Measurements from ENCODE around the gene ARHGAP11A.

Gene ARHGAP11A

DNA sequence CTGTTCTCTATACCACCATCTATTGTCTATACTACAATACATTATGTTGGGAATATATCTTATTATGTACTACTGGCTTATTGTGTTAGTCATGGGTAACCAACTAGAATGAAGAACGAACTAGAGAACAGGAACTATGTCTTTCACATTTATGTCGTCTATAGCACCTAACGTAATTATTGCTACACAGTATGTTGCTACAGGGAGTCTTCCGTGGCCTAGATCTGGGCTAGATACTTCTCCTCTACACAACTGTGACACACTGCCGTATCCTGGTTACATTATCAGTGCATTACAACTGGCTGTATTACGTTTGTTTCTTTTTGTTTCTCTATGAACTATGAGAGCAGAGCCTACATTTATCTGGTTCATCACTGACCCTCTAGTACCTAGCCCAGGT, 60.2 kb downstream of the ARHGAP11A start:
- Histone ChIP-seq H3K4me1 (ENCODE audit: control insufficient read depth in 2 of 2, insufficient read depth in 1 of 2, low read depth in 1 of 2, low read length in 2 of 2) (peaks cover 2 to 3% of the 10 kb centered on the region in 2 donors), H2BK120ac (ENCODE audit: low read depth, low read length) (no peak overlapping the region), H3K36me3 (replicated peaks in 1 of 2; ENCODE audit: control insufficient read depth in 2 of 2, insufficient read depth in 2 of 2, low read length in 2 of 2) (no peaks in the 10 kb centered on the region), H2AK5ac (ENCODE audit: low read depth, low read length) (no peak overlapping the region), H4K91ac (ENCODE audit: low read depth, low read length, poor library complexity) (no peak overlapping the region), H2AFZ (ENCODE audit: low read length) (no peak overlapping the region), H3K79me1 (ENCODE audit: low read depth, low read length) (no peaks in the 10 kb centered on the region), H3K9me3 (replicated peaks in 1 of 2; ENCODE audit: control insufficient read depth in 2 of 2, insufficient read depth in 1 of 2, low read depth in 1 of 2, low read length in 2 of 2) (no peaks in the 10 kb centered on the region), H3K9ac (ENCODE audit: low read depth, low read length, poor library complexity) (no peak overlapping the region), H2BK12ac (ENCODE audit: low read length) (no peak overlapping the region), H3K27ac (replicated peaks; ENCODE audit: low read length) (no peak overlapping the region), H2BK5ac (ENCODE audit: low read length) (no peak overlapping the region), H3K23ac (ENCODE audit: low read depth, low read length, poor library complexity) (no peak overlapping the region), H2BK15ac (ENCODE audit: low read length) (no peak overlapping the region), H3K4me3 (ENCODE audit: low read length in 2 of 2) (no peak overlapping the region), H3K4ac (ENCODE audit: low read length) (no peak overlapping the region), H3K18ac (ENCODE audit: low read length) (no peak overlapping the region), H3K14ac (ENCODE audit: low read length) (no peak overlapping the region), H4K8ac (ENCODE audit: low read depth, low read length) (no peak overlapping the region), H3K27me3 (ENCODE audit: control insufficient read depth in 3 of 3, insufficient read depth in 3 of 3, low read depth in 1 of 3, low read length in 3 of 3) (no peaks in the 10 kb centered on the region), H3K4me2 (ENCODE audit: insufficient read depth, low read length, poor library complexity, severe bottlenecking) (no peak overlapping the region)
- no peak for DNase-seq (ENCODE audit: low spot score)
- WGBS, 2 donors (ENCODE audit: extremely low coverage in 2 of 2, insufficient read length in 2 of 2, insufficient replicate concordance in 1 of 2): no CpG with 5 or more reads among the region's 6 CpGs

GRCh38 chr15:32676169-32676568, 60.9 kb downstream of the ARHGAP11A start:
- Histone ChIP-seq H2BK12ac (ENCODE audit: low read length) (no peak overlapping the region), H3K4me3 (ENCODE audit: low read length in 2 of 2) (no peak overlapping the region), H3K23ac (ENCODE audit: low read depth, low read length, poor library complexity) (no peak overlapping the region), H2AFZ (ENCODE audit: low read length) (no peak overlapping the region), H3K4me1 (ENCODE audit: control insufficient read depth in 2 of 2, insufficient read depth in 1 of 2, low read depth in 1 of 2, low read length in 2 of 2) (peaks cover 2 to 3% of the 10 kb centered on the region in 2 donors), H3K9ac (ENCODE audit: low read depth, low read length, poor library complexity) (no peak overlapping the region), H2BK15ac (ENCODE audit: low read length) (no peak overlapping the region), H3K27ac (replicated peaks; ENCODE audit: low read length) (no peak overlapping the region), H3K4ac (ENCODE audit: low read length) (no peak overlapping the region), H3K36me3 (replicated peaks in 1 of 2; ENCODE audit: control insufficient read depth in 2 of 2, insufficient read depth in 2 of 2, low read length in 2 of 2) (no peaks in the 10 kb centered on the region), H2BK5ac (ENCODE audit: low read length) (no peak overlapping the region), H3K9me3 (replicated peaks in 1 of 2; ENCODE audit: control insufficient read depth in 2 of 2, insufficient read depth in 1 of 2, low read depth in 1 of 2, low read length in 2 of 2) (no peaks in the 10 kb centered on the region), H4K91ac (ENCODE audit: low read depth, low read length, poor library complexity) (no peak overlapping the region), H3K4me2 (ENCODE audit: insufficient read depth, low read length, poor library complexity, severe bottlenecking) (no peak overlapping the region), H4K8ac (ENCODE audit: low read depth, low read length) (no peak overlapping the region), H3K14ac (ENCODE audit: low read length) (no peak overlapping the region), H3K18ac (ENCODE audit: low read length) (no peak overlapping the region), H2BK120ac (ENCODE audit: low read depth, low read length) (no peak overlapping the region), H3K27me3 (ENCODE audit: control insufficient read depth in 3 of 3, insufficient read depth in 3 of 3, low read depth in 1 of 3, low read length in 3 of 3) (no peaks in the 10 kb centered on the region), H2AK5ac (ENCODE audit: low read depth, low read length) (no peak overlapping the region), H3K79me1 (ENCODE audit: low read depth, low read length) (no peaks in the 10 kb centered on the region)
- no peak for DNase-seq (ENCODE audit: low spot score)
- WGBS, 2 donors (ENCODE audit: extremely low coverage in 2 of 2, insufficient read length in 2 of 2, insufficient replicate concordance in 1 of 2): no CpG with 5 or more reads among the region's 2 CpGs

- no CpG with 5 or more reads among the region's 5 CpGs for WGBS, 2 donors (ENCODE audit: extremely low coverage in 2 of 2, insufficient read length in 2 of 2, insufficient replicate concordance in 1 of 2)
- Histone ChIP-seq H4K8ac (ENCODE audit: low read depth, low read length) (no peak overlapping the region), H2AFZ (ENCODE audit: low read length) (peak overlapping the region; percentile 57), H3K9ac (ENCODE audit: low read depth, low read length, poor library complexity) (no peak overlapping the region), H3K4ac (ENCODE audit: low read length) (no peak overlapping the region), H2BK12ac (ENCODE audit: low read length) (no peak overlapping the region), H2BK5ac (ENCODE audit: low read length) (no peak overlapping the region), H4K91ac (ENCODE audit: low read depth, low read length, poor library complexity) (no peak overlapping the region), H3K79me1 (ENCODE audit: low read depth, low read length) (no peaks in the 10 kb centered on the region), H3K23ac (ENCODE audit: low read depth, low read length, poor library complexity) (no peak overlapping the region), H3K4me1 (ENCODE audit: control insufficient read depth in 2 of 2, insufficient read depth in 1 of 2, low read depth in 1 of 2, low read length in 2 of 2) (peaks cover 2 to 3% of the 10 kb centered on the region in 2 donors), H3K18ac (ENCODE audit: low read length) (no peak overlapping the region), H2AK5ac (ENCODE audit: low read depth, low read length) (no peak overlapping the region), H2BK120ac (ENCODE audit: low read depth, low read length) (no peak overlapping the region), H2BK15ac (ENCODE audit: low read length) (no peak overlapping the region), H3K9me3 (replicated peaks in 1 of 2; ENCODE audit: control insufficient read depth in 2 of 2, insufficient read depth in 1 of 2, low read depth in 1 of 2, low read length in 2 of 2) (no peaks in the 10 kb centered on the region), H3K4me3 (ENCODE audit: low read length in 2 of 2) (no peak overlapping the region), H3K27me3 (ENCODE audit: control insufficient read depth in 3 of 3, insufficient read depth in 3 of 3, low read depth in 1 of 3, low read length in 3 of 3) (no peaks in the 10 kb centered on the region), H3K14ac (ENCODE audit: low read length) (no peak overlapping the region), H3K36me3 (replicated peaks in 1 of 2; ENCODE audit: control insufficient read depth in 2 of 2, insufficient read depth in 2 of 2, low read length in 2 of 2) (no peaks in the 10 kb centered on the region), H3K27ac (replicated peaks; ENCODE audit: low read length) (no peak overlapping the region), H3K4me2 (ENCODE audit: insufficient read depth, low read length, poor library complexity, severe bottlenecking) (no peak overlapping the region)
- DNase-seq (ENCODE audit: low spot score): no peak
Measured at GRCh38 chr15:32677238-32677750, 62.0 kb downstream of the ARHGAP11A start.

- WGBS, 2 donors (ENCODE audit: extremely low coverage in 2 of 2, insufficient read length in 2 of 2, insufficient replicate concordance in 1 of 2): no CpG with 5 or more reads among the region's 4 CpGs
- no peak overlapping the region for H3K4me3 ChIP-seq (ENCODE audit: low read length in 2 of 2)
- peaks cover 3 to 8% of the 10 kb centered on the region in 2 donors for H3K4me1 ChIP-seq (ENCODE audit: control insufficient read depth in 2 of 2, insufficient read depth in 1 of 2, low read depth in 1 of 2, low read length in 2 of 2)
- H3K36me3 ChIP-seq (replicated peaks in 1 of 2; ENCODE audit: control insufficient read depth in 2 of 2, insufficient read depth in 2 of 2, low read length in 2 of 2): peaks cover 0 to 3% of the 10 kb centered on the region in 2 donors
- no peaks in the 10 kb centered on the region for H3K9me3 ChIP-seq (replicated peaks in 1 of 2; ENCODE audit: control insufficient read depth in 2 of 2, insufficient read depth in 1 of 2, low read depth in 1 of 2, low read length in 2 of 2)
- H2AK5ac ChIP-seq (ENCODE audit: low read depth, low read length): no peak overlapping the region
- H3K14ac ChIP-seq (ENCODE audit: low read length): no peak overlapping the region
- H3K4ac ChIP-seq (ENCODE audit: low read length): no peak overlapping the region
- no peak overlapping the region for H3K4me2 ChIP-seq (ENCODE audit: insufficient read depth, low read length, poor library complexity, severe bottlenecking)
- no peak overlapping the region for H2BK15ac ChIP-seq (ENCODE audit: low read length)
- no peak overlapping the region for H3K18ac ChIP-seq (ENCODE audit: low read length)
- H2BK12ac ChIP-seq (ENCODE audit: low read length): no peak overlapping the region
- no peak overlapping the region for H3K27ac ChIP-seq (replicated peaks; ENCODE audit: low read length)
- no peak overlapping the region for H4K91ac ChIP-seq (ENCODE audit: low read depth, low read length, poor library complexity)
- no peak overlapping the region for H2BK5ac ChIP-seq (ENCODE audit: low read length)
- H3K27me3 ChIP-seq (ENCODE audit: control insufficient read depth in 3 of 3, insufficient read depth in 3 of 3, low read depth in 1 of 3, low read length in 3 of 3): no peaks in the 10 kb centered on the region
- no peaks in the 10 kb centered on the region for H3K79me1 ChIP-seq (ENCODE audit: low read depth, low read length)
- no peak overlapping the region for H3K9ac ChIP-seq (ENCODE audit: low read depth, low read length, poor library complexity)
- DNase-seq (ENCODE audit: low spot score): no peak
- H3K23ac ChIP-seq (ENCODE audit: low read depth, low read length, poor library complexity): no peak overlapping the region
- H2BK120ac ChIP-seq (ENCODE audit: low read depth, low read length): no peak overlapping the region
- no peak overlapping the region for H2AFZ ChIP-seq (ENCODE audit: low read length)
- no peak overlapping the region for H4K8ac ChIP-seq (ENCODE audit: low read depth, low read length)
Measured at GRCh38 chr15:32679298-32679690, 64.0 kb downstream of the ARHGAP11A start.
